AG09309 (cell line): ENCODE data around the gene EIF1AD.

Experiments
- DNase-seq: peaks from one replicate; pipeline ENCODE4 v3.0.0-alpha.2; 2010; ENCODE audit warnings: low read depth
- H3K4me3 ChIP-seq: 2 replicates; pipeline ENCODE4 v1.5.1; 2011; ENCODE audit warnings: mild to moderate bottlenecking, low read depth, low read length, moderate library complexity; ENCODE audit not compliant: control insufficient read depth
- CTCF ChIP-seq: IDR thresholded peaks from 2 replicates; pipeline ENCODE4 v1.5.1; 2011; ENCODE audit warnings: mild to moderate bottlenecking, low read depth, low read length, inconsistent platforms; ENCODE audit not compliant: insufficient read depth, control insufficient read depth; ENCODE audit errors: missing control alignments

The EIF1AD gene

GRCh38 chr11:66015454-66015881, 13.5 kb upstream of the EIF1AD start:
- H3K4me3 ChIP-seq, result no peak overlapping the region
- TF ChIP-seq CTCF, result no peak

GRCh38 chr11:66014804-66015453, 13.0 kb upstream of the EIF1AD start:
- H3K4me3 ChIP-seq, result no peak overlapping the region
- no peak for TF ChIP-seq CTCF
- no peak for DNase-seq

More at GRCh38 chr11:66015454-66015881, 13.5 kb upstream of the EIF1AD start:
- DNase-seq, result no peak

GRCh38 chr11:66013762-66014100, 11.8 kb upstream of the EIF1AD start:
- H3K4me3 ChIP-seq, result no peak overlapping the region
- no peak for TF ChIP-seq CTCF
- no peak for DNase-seq

- no peak for DNase-seq
- H3K4me3 ChIP-seq, result no peak overlapping the region
- TF ChIP-seq CTCF, result no peak
Observed at GRCh38 chr11:66012946-66013761, 11.2 kb upstream of the EIF1AD start.

GRCh38 chr11:66012371-66012945, 10.5 kb upstream of the EIF1AD start:
- no peak for DNase-seq
- TF ChIP-seq CTCF, result no peak
- H3K4me3 ChIP-seq, result no peak overlapping the region

GRCh38 chr11:66011785-66012303, 9.9 kb upstream of the EIF1AD start, which contains the start of gene CST6:
Gene CST6, plus strand, starts transcription at chr11:66012008. Its CDS starts 37 bp downstream, at chr11:66012045.
- H3K4me3 ChIP-seq, result no peak within 1 kb of the TSS
- TF ChIP-seq CTCF, result no peak
- no peak for DNase-seq
